D721Med (cell line): ENCODE results near the gene CD177.

Experiments used
- DNase-seq: peaks from one replicate; pipeline ENCODE4 v3.0.0; 2011; ENCODE audit warnings: low spot score; ENCODE audit not compliant: insufficient read length
- FAIRE-seq: peaks from 2 replicates; lab custom pipeline; 2011; peaks lifted over from hg19 to GRCh38; lab: Jason Lieb, UNC
- CTCF ChIP-seq: IDR thresholded peaks from 2 replicates; pipeline ENCODE4 v1.5.1; 2012; ENCODE audit warnings: mild to moderate bottlenecking, control low read depth; ENCODE audit not compliant: insufficient read depth; ENCODE audit errors: missing control alignments

Gene CD177

GRCh38 chr19:43353606-43354304, at the start of gene CD177:
Gene CD177 (plus strand): TSS chr19:43353686. CDS start chr19:43353715, 29 bp downstream.
- no peak for FAIRE-seq
- DNase-seq = no peak
- TF ChIP-seq CTCF = no peak

GRCh38 chr19:43305642-43306041, 47.8 kb upstream of the CD177 start:
- DNase-seq = no peak
- TF ChIP-seq CTCF = no peak

GRCh38 chr19:43306097-43306496, 47.4 kb upstream of the CD177 start:
- no peak for TF ChIP-seq CTCF
- DNase-seq (no peak), FAIRE-seq (no peak)

More at GRCh38 chr19:43305642-43306041, 47.8 kb upstream of the CD177 start:
- no peak for FAIRE-seq

- FAIRE-seq = no peak
- no peak for TF ChIP-seq CTCF
Observed at GRCh38 chr19:43308244-43308815, 45.2 kb upstream of the CD177 start.

GRCh38 chr19:43309466-43309865, 44.0 kb upstream of the CD177 start:
- DNase-seq (no peak), FAIRE-seq (no peak)
- TF ChIP-seq CTCF = no peak

More at GRCh38 chr19:43308244-43308815, 45.2 kb upstream of the CD177 start:
- no peak for DNase-seq

GRCh38 chr19:43310221-43310620, 43.3 kb upstream of the CD177 start:
- no peak for DNase-seq
- FAIRE-seq = no peak
- TF ChIP-seq CTCF = no peak

- TF ChIP-seq CTCF = no peak
- no peak for FAIRE-seq
- no peak for DNase-seq
Observed at GRCh38 chr19:43311256-43311655, 42.2 kb upstream of the CD177 start.
